Measurements from ENCODE around the gene CTSF.
"Not testable (repeated sequence)": the region's sequence is repeated elsewhere in the genome, so short reads cannot be mapped to it uniquely, and the experiment has no call there.

The CTSF gene

GRCh38 chr11:66568124-66568916, at the start of gene CTSF:
TSS of gene CTSF (minus strand) at chr11:66568606. CDS start at chr11:66568486, 120 bp downstream.
- intact Hi-C loops (cut with DNase I), result no loop called here
- DNase-seq, result peak; percentile 88 to 98 (median 95)

- intact Hi-C loops (cut with DNase I), result loop anchor here (2.0 kb wide), 1 partner anchor 22 kb away; the partner anchor contains the start of gene RBM4
- DNase-seq, result peak in 4 of 42 donors; percentile 30 to 59 (median 45)
Measured at GRCh38 chr11:66617155-66617834, 48.9 kb upstream of the CTSF start.

- peak; percentile 96 to 100 (median 99) for DNase-seq
- intact Hi-C loops (cut with DNase I), result loop anchor here (2.0 kb wide), 1 partner anchor 22 kb away; the partner anchor contains the start of gene RBM4
Measured at GRCh38 chr11:66616379-66617154, 48.2 kb upstream of the CTSF start, which contains the start of gene RBM14. TSS of gene RBM14 (plus strand) at chr11:66616630. CDS start at chr11:66616721, 91 bp downstream.

- DNase-seq, result no peak
- intact Hi-C loops (cut with DNase I), result no loop called here
Measured at GRCh38 chr11:66614073-66614472, 45.7 kb upstream of the CTSF start.

- DNase-seq, result no peak
- intact Hi-C loops (cut with DNase I), result no loop called here
Measured at GRCh38 chr11:66612458-66612857, 44.1 kb upstream of the CTSF start.

- intact Hi-C loops (cut with DNase I), result no loop called here
- no peak for DNase-seq
Measured at GRCh38 chr11:66609721-66610617, 41.6 kb upstream of the CTSF start.

- intact Hi-C loops (cut with DNase I), result no loop called here
- DNase-seq, result peak in 37 of 42 donors; percentile 15 to 79 (median 44)
Measured at GRCh38 chr11:66607126-66607834, 38.9 kb upstream of the CTSF start.

- DNase-seq; intact Hi-C loops (cut with DNase I): not testable (repeated sequence)
Measured at GRCh38 chr11:66606608-66607007, 38.2 kb upstream of the CTSF start.

- intact Hi-C loops (cut with DNase I), result no loop called here
- no peak for DNase-seq
Measured at GRCh38 chr11:66604155-66604554, 35.7 kb upstream of the CTSF start.

GRCh38 chr11:66603072-66603471, 34.7 kb upstream of the CTSF start:
- DNase-seq, result no peak

GRCh38 chr11:66600631-66601233, 32.3 kb upstream of the CTSF start:
- intact Hi-C loops (cut with DNase I), result no loop called here
- no peak for DNase-seq

More at GRCh38 chr11:66603072-66603471, 34.7 kb upstream of the CTSF start:
- intact Hi-C loops (cut with DNase I), result no loop called here

GRCh38 chr11:66600219-66600618, 31.8 kb upstream of the CTSF start:
- intact Hi-C loops (cut with DNase I), result no loop called here
- no peak for DNase-seq

GRCh38 chr11:66598993-66599392, 30.6 kb upstream of the CTSF start:
- no peak for DNase-seq
- intact Hi-C loops (cut with DNase I), result no loop called here

GRCh38 chr11:66595245-66595904, 27.0 kb upstream of the CTSF start:
- intact Hi-C loops (cut with DNase I), result no loop called here
- DNase-seq, result peak in 16 of 42 donors; percentile 4 to 49 (median 20)

GRCh38 chr11:66593650-66594049, 25.2 kb upstream of the CTSF start:
- no peak for DNase-seq
- intact Hi-C loops (cut with DNase I), result no loop called here

GRCh38 chr11:66593303-66593635, 24.9 kb upstream of the CTSF start:
- intact Hi-C loops (cut with DNase I), result no loop called here
- peak in 2 of 42 donors; percentile 17 to 19 for DNase-seq

All from head of caudate nucleus (tissue), 42 donors.